OCI-LY3 (cell line): ENCODE measurements around the gene ABHD17B.

Source experiments
- H2AFZ ChIP-seq: fragments of 200-600, 300-600 bp; shearing (Covaris generic); 2 replicates; pipeline ENCODE4 v1.6.0; 2014; ENCODE audit warnings: antibody characterized with exemption, low read depth, low read length
- H3K27ac ChIP-seq: fragments of 200-600, 300-600 bp; sonication (generic); 2 replicates; pipeline ENCODE4 v1.5.1; 2014; ENCODE audit warnings: mild to moderate bottlenecking, low read length, moderate library complexity, mixed read lengths
- H3K27me3 ChIP-seq: fragments of 200-600, 300-600 bp; sonication (generic); 2 replicates; pipeline ENCODE4 v1.6.1; 2014; ENCODE audit warnings: low read depth, low read length, mixed read lengths
- H3K36me3 ChIP-seq: fragments of 200-600, 300-600 bp; sonication (generic); replicated peaks from 2 replicates; pipeline ENCODE3; 2014; ENCODE audit warnings: low read depth, low read length, mixed read lengths
- H3K4me1 ChIP-seq: fragments of 300-600, 200-600 bp; sonication (generic); 2 replicates; pipeline ENCODE4 v1.6.1; 2014; ENCODE audit warnings: low read length, mixed read lengths
- H3K4me2 ChIP-seq: fragments of 200-600, 300-600 bp; sonication (generic); 2 replicates; pipeline ENCODE4 v1.6.1; 2014; ENCODE audit warnings: low read length, mixed read lengths
- H3K4me3 ChIP-seq: fragments of 300-600, 200-600 bp; sonication (generic); 2 replicates; pipeline ENCODE4 v1.5.1; 2014; ENCODE audit warnings: antibody characterized with exemption, mild to moderate bottlenecking, low read length, moderate library complexity
- H3K79me2 ChIP-seq: fragments of 300-600, 200-600 bp; shearing (Covaris generic); 2 replicates; pipeline ENCODE4 v1.6.1; 2014; ENCODE audit warnings: mild to moderate bottlenecking, low read length, mixed read lengths
- H3K9ac ChIP-seq: fragments of 300-600, 200-600 bp; shearing (Covaris generic); 2 replicates; pipeline ENCODE4 v1.6.0; 2014; ENCODE audit warnings: mild to moderate bottlenecking, low read length, moderate library complexity
- H3K9me3 ChIP-seq: fragments of 200-600, 300-600 bp; shearing (Covaris generic); 2 replicates; pipeline ENCODE4 v1.6.1; 2014; ENCODE audit warnings: low read length, mixed read lengths; ENCODE audit not compliant: insufficient read depth
- H4K20me1 ChIP-seq: fragments of 200-600, 300-600 bp; sonication (generic); 2 replicates; pipeline ENCODE4 v1.6.1; 2016; ENCODE audit warnings: low read length, mixed read lengths; ENCODE audit not compliant: insufficient read depth
- CTCF ChIP-seq: fragments of 200-600, 300-600 bp; sonication (generic); IDR thresholded peaks from 2 replicates; pipeline ENCODE4 v1.5.1; 2014; ENCODE audit warnings: antibody characterized with exemption, low read length, low read depth
- EZH2phosphoT487 ChIP-seq: fragments of 200-600 bp; shearing (Covaris generic); IDR thresholded peaks from 2 replicates; pipeline ENCODE4 v1.6.1; 2018; ENCODE audit warnings: antibody characterized with exemption, mixed run types, low read depth

The ABHD17B gene

DNA sequence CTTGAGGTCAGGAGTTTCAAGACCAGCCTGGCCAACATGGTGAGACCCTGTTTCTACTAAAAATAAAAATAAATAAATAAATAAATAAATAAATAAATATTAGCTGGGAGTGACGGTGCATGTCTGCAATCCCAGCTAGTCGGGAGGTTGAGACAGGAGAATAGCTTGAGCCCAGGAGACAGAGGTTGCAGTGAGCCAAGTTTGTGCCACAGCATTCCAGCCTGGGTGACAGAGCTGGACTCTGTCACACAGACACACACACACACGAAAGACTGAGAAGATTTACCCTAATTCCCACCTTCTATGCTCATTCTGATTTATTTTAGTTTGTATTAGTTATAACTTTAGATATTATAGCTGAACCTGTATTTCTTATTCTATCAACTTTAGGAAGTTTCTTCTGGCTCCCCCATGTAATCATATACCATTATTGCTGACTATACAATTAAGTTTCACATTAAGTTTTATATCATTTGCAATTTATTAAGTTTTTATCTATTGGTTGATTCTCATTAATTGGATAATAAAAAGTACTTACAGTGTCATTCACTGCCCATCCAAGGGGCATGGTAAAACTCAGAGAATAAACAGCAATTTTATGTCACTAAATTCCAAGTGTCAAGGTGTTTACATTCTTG is 20.8 kb downstream of the ABHD17B start:
- Histone ChIP-seq H3K4me3 (no peak overlapping the region), H3K9me3 (no peaks in the 10 kb centered on the region), H4K20me1 (peaks cover 27% of the 10 kb centered on the region), H3K27me3 (no peaks in the 10 kb centered on the region), H3K9ac (no peak overlapping the region), H3K79me2 (peaks cover 85% of the 10 kb centered on the region), H3K4me1 (peaks cover 13% of the 10 kb centered on the region), H3K4me2 (no peak overlapping the region), H3K27ac (no peak overlapping the region), H2AFZ (no peak overlapping the region), H3K36me3 (no peaks in the 10 kb centered on the region)
- TF ChIP-seq CTCF, result no peak
- no peak for TF ChIP-seq EZH2phosphoT487

DNA sequence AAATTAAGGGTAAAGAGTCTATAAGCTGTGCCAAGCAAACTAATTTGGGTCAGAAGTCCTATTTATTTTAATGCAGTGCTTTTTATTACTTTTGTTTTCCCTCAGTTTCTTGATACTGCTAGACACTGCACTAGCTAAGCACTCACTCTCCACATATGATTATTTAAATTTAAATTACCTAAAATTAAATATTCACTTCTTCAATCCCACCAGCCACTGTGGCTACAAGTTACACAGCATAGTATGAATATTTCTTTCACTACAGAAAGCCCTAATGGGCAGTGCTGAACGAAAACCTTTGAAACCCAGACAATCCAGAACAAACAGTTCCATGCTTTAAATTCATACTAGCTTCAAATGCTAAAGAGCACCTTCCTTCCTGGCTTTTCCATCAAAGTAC is 23.6 kb downstream of the ABHD17B start:
- H3K4me2 ChIP-seq, result no peak overlapping the region
- peaks cover 11% of the 10 kb centered on the region for H3K4me1 ChIP-seq

DNA sequence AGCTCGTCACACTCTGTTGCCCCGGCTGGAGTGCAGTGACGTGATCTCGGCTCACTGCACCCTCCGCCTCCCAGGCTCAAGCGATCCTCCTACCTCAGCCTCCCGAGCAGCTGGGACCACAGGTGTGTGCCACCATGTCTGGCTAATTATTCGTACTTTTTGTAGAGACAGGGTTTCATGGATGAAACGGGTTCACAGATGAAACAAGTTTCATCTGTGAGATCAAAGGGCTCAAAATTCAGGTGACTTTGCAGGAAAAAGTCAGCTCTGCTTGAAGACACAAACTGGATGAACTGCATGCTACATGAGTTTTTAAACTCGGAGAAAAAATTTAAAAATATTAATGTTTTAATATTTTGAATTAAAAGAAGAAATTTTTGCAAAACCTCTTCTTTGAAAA is 24.5 kb downstream of the ABHD17B start:
- Histone ChIP-seq H3K9ac (no peak overlapping the region), H3K36me3 (peaks cover 20% of the 10 kb centered on the region), H3K4me3 (no peak overlapping the region), H2AFZ (no peak overlapping the region), H3K27ac (no peak overlapping the region), H3K4me2 (no peak overlapping the region), H3K9me3 (peaks cover 6% of the 10 kb centered on the region; the same call in 1 of the 2 replicates), H3K4me1 (peaks cover 4% of the 10 kb centered on the region), H4K20me1 (peaks cover 17% of the 10 kb centered on the region), H3K79me2 (peaks cover 92% of the 10 kb centered on the region), H3K27me3 (no peaks in the 10 kb centered on the region)
- TF ChIP-seq CTCF (no peak), EZH2phosphoT487 (no peak)

More for the DNA sequence above, 23.6 kb downstream of the ABHD17B start:
- Histone ChIP-seq H3K79me2 (peaks cover 86% of the 10 kb centered on the region), H3K27me3 (no peaks in the 10 kb centered on the region), H3K9me3 (peaks cover 6% of the 10 kb centered on the region; the same call in 1 of the 2 replicates), H4K20me1 (peaks cover 21% of the 10 kb centered on the region), H3K9ac (no peak overlapping the region), H3K36me3 (peaks cover 15% of the 10 kb centered on the region), H2AFZ (no peak overlapping the region), H3K27ac (no peak overlapping the region), H3K4me3 (no peak overlapping the region)
- no peak for TF ChIP-seq EZH2phosphoT487
- no peak for TF ChIP-seq CTCF

- peaks cover 15% of the 10 kb centered on the region for H4K20me1 ChIP-seq
- H2AFZ ChIP-seq, result no peak overlapping the region
- TF ChIP-seq CTCF, result no peak
- no peak for TF ChIP-seq EZH2phosphoT487
- no peak overlapping the region for H3K4me3 ChIP-seq
- no peaks in the 10 kb centered on the region for H3K27me3 ChIP-seq
- H3K27ac ChIP-seq, result no peak overlapping the region
- H3K4me1 ChIP-seq, result peaks cover 3% of the 10 kb centered on the region
- peaks cover 92% of the 10 kb centered on the region for H3K79me2 ChIP-seq
- peaks cover 24% of the 10 kb centered on the region for H3K36me3 ChIP-seq
- H3K9me3 ChIP-seq, result peaks cover 7% of the 10 kb centered on the region; the same call in 1 of the 2 replicates
- no peak overlapping the region for H3K9ac ChIP-seq
- H3K4me2 ChIP-seq, result no peak overlapping the region
Observed at GRCh38 chr9:71886015-71886414, 25.0 kb downstream of the ABHD17B start.
